H1 (cell line): ENCODE results near the gene HBB. TPM values are rescaled to one million over a fixed set of nuclear protein-coding genes. Genes with fewer than 3 reads are reported as not detected.

Experiments
- CTCF ChIA-PET: fragments of 300-600 bp; sonication (Branson Sonifier 250); formaldehyde crosslinking; loops from one replicate; lab custom pipeline; 2021; ENCODE audit not compliant: partially characterized antibody; lab: Charles Lee
- POLR2A ChIA-PET: fragments of 300-600 bp; sonication (Branson Sonifier 250); formaldehyde crosslinking; loops from one replicate; lab custom pipeline; 2021; ENCODE audit warnings: inconsistent platforms; ENCODE audit not compliant: partially characterized antibody; lab: Charles Lee
- DNase-seq, 2 experiments: peaks; one replicate each; pipeline versions ENCODE4 v3.0.0 to v3.0.0-alpha.2; 2010 to 2022; ENCODE audit warnings: low spot score in 2 of 2, low read depth in 1 of 2, mixed read lengths in 1 of 2
- FAIRE-seq: peaks from 2 replicates; lab custom pipeline; 2011; peaks lifted over from hg19 to GRCh38; lab: Jason Lieb, UNC
- H2AFZ ChIP-seq: 2 replicates; pipeline ENCODE4 v1.8.1; 2012; ENCODE audit warnings: low read length, inconsistent platforms
- H2AK5ac ChIP-seq: 2 replicates; pipeline ENCODE4 v1.6.1; 2013; ENCODE audit warnings: low read depth, low read length
- H2BK120ac ChIP-seq: replicated peaks from 2 replicates; pipeline ENCODE3; 2013; ENCODE audit warnings: low read depth, low read length, inconsistent platforms
- H2BK12ac ChIP-seq: 2 replicates; pipeline ENCODE4 v1.6.1; 2013; ENCODE audit warnings: low read depth, low read length
- H2BK15ac ChIP-seq: 2 replicates; pipeline ENCODE4 v1.6.1; 2013; ENCODE audit warnings: low read length
- H2BK20ac ChIP-seq: 2 replicates; pipeline ENCODE4 v1.6.1; 2013; ENCODE audit warnings: low read length
- H2BK5ac ChIP-seq: 2 replicates; pipeline ENCODE4 v1.6.1; 2013; ENCODE audit warnings: low read depth, low read length
- H3K14ac ChIP-seq: 2 replicates; pipeline ENCODE4 v1.6.1; 2013; ENCODE audit warnings: inconsistent platforms; ENCODE audit not compliant: insufficient read length
- H3K18ac ChIP-seq: 2 replicates; pipeline ENCODE4 v1.6.1; 2013; ENCODE audit warnings: low read length; ENCODE audit errors: extremely low read depth
- H3K23ac ChIP-seq: 2 replicates; pipeline ENCODE4 v1.6.1; 2013; ENCODE audit warnings: inconsistent platforms; ENCODE audit not compliant: insufficient read length
- H3K23me2 ChIP-seq: 2 replicates; pipeline ENCODE4 v1.6.1; 2013; ENCODE audit warnings: low read depth, low read length
- H3K27ac ChIP-seq: 2 replicates; pipeline ENCODE4 v1.6.1; 2011; ENCODE audit warnings: low read depth, low read length, inconsistent platforms
- H3K27me3 ChIP-seq, 4 experiments: replicated peaks in 1 of 4; 1 replicate in 1 of 4; 2 replicates in 3 of 4; pipeline versions ENCODE4 v1.6.1 to v1.8.1; 2011 to 2013; ENCODE audit warnings: low read length in 3 of 4, mild to moderate bottlenecking in 3 of 4, inconsistent platforms in 2 of 4, mixed read lengths in 2 of 4, moderate library complexity in 1 of 4; ENCODE audit not compliant: control insufficient read depth in 3 of 4, insufficient read depth in 3 of 4; ENCODE audit errors: extremely low read depth in 1 of 4
- H3K36me3 ChIP-seq, 4 experiments: 2 replicates each; pipeline versions ENCODE4 v1.6.1 to v1.8.1; 2011 to 2013; ENCODE audit warnings: mild to moderate bottlenecking in 4 of 4, low read length in 3 of 4, moderate library complexity in 2 of 4, control low read depth in 1 of 4, inconsistent platforms in 1 of 4; ENCODE audit not compliant: insufficient read depth in 4 of 4, control insufficient read depth in 2 of 4
- H3K4ac ChIP-seq: replicated peaks from 2 replicates; pipeline ENCODE3; 2013; ENCODE audit warnings: low read length, low read depth, mixed read lengths, inconsistent platforms; ENCODE audit not compliant: insufficient read length
- H3K4me1 ChIP-seq, 4 experiments: replicated peaks in 1 of 4; 1 replicate in 1 of 4; 2 replicates in 3 of 4; pipeline versions ENCODE4 v1.6.1 to v1.8.1; 2011 to 2013; ENCODE audit warnings: low read length in 3 of 4, inconsistent platforms in 2 of 4, mixed read lengths in 1 of 4; ENCODE audit not compliant: insufficient read depth in 4 of 4, control insufficient read depth in 3 of 4
- H3K4me2 ChIP-seq, 2 experiments: 2 replicates each; pipeline versions ENCODE4 v1.6.1 to v1.8.1; 2011 to 2013; ENCODE audit warnings: low read depth in 2 of 2, low read length in 2 of 2, control low read depth in 1 of 2, inconsistent platforms in 1 of 2, mild to moderate bottlenecking in 1 of 2; ENCODE audit not compliant: insufficient read depth in 1 of 2
- H3K4me3 ChIP-seq, 4 experiments: fragments of 200-600, 300-600 bp in 1 of 4; sonication (generic), shearing (Covaris generic), sonication (Bioruptor Twin) in 1 of 4; 2 replicates each; pipeline versions ENCODE4 v1.5.1 to v1.8.1; 2011 to 2016; ENCODE audit warnings: low read length in 4 of 4, low read depth in 3 of 4, control low read depth in 2 of 4, inconsistent platforms in 2 of 4, mild to moderate bottlenecking in 2 of 4, mixed read lengths in 1 of 4, moderate library complexity in 1 of 4; ENCODE audit not compliant: insufficient read depth in 2 of 4; ENCODE audit errors: extremely low read depth in 1 of 4
- H3K56ac ChIP-seq: replicated peaks from 2 replicates; pipeline ENCODE3; 2013; ENCODE audit warnings: low read depth, mild to moderate bottlenecking, mixed read lengths, low read length, inconsistent platforms; ENCODE audit not compliant: insufficient read length
- H3K79me1 ChIP-seq: 2 replicates; pipeline ENCODE4 v1.6.1; 2013; ENCODE audit warnings: low read depth, low read length, control low read depth
- H3K79me2 ChIP-seq, 2 experiments: 2 replicates each; pipeline versions ENCODE4 v1.6.1 to v1.8.1; 2012 to 2013; ENCODE audit warnings: low read length in 2 of 2, mild to moderate bottlenecking in 2 of 2, inconsistent platforms in 1 of 2; ENCODE audit not compliant: insufficient read depth in 2 of 2, control insufficient read depth in 1 of 2
- H3K9ac ChIP-seq, 4 experiments: replicated peaks in 1 of 4; 1 replicate in 1 of 4; 2 replicates in 3 of 4; pipeline versions ENCODE4 v1.6.1 to v1.8.1; 2011 to 2013; ENCODE audit warnings: low read depth in 3 of 4, low read length in 3 of 4, control low read depth in 2 of 4, mild to moderate bottlenecking in 2 of 4, moderate library complexity in 2 of 4, inconsistent platforms in 1 of 4; ENCODE audit errors: extremely low read depth in 1 of 4
- H3K9me3 ChIP-seq, 2 experiments: 2 replicates each; pipeline versions ENCODE4 v1.6.1 to v1.8.1; 2012 to 2013; ENCODE audit warnings: mild to moderate bottlenecking in 2 of 2, moderate library complexity in 2 of 2, control low read depth in 1 of 2, inconsistent platforms in 1 of 2, low read depth in 1 of 2, low read length in 1 of 2, mixed read lengths in 1 of 2; ENCODE audit not compliant: insufficient read depth in 2 of 2
- H4K20me1 ChIP-seq, 2 experiments: replicated peaks in 1 of 2; 2 replicates each; pipeline versions ENCODE3 to v1.8.1; 2011 to 2013; ENCODE audit warnings: inconsistent platforms in 2 of 2, low read length in 2 of 2, mild to moderate bottlenecking in 1 of 2; ENCODE audit not compliant: insufficient read depth in 2 of 2, control insufficient read depth in 1 of 2
- H4K5ac ChIP-seq: 2 replicates; pipeline ENCODE4 v1.6.1; 2013; ENCODE audit warnings: low read length, low read depth, mixed read lengths, inconsistent platforms; ENCODE audit not compliant: insufficient read length
- H4K8ac ChIP-seq: 2 replicates; pipeline ENCODE4 v1.8.0; 2013; ENCODE audit warnings: mild to moderate bottlenecking, moderate library complexity, low read length, inconsistent platforms; ENCODE audit not compliant: insufficient read depth; ENCODE audit errors: extremely low read depth
- H4K91ac ChIP-seq: replicated peaks from 2 replicates; pipeline ENCODE3; 2013; ENCODE audit warnings: low read length, mixed read lengths, inconsistent platforms; ENCODE audit not compliant: insufficient read length
- ASH2L ChIP-seq: fragments of 200-600, 300-600 bp; sonication (generic); IDR thresholded peaks from one replicate; pipeline ENCODE4 v1.7.1; 2017; ENCODE audit warnings: low read length
- BRCA1 ChIP-seq: IDR thresholded peaks from 2 replicates; pipeline ENCODE4 v1.6.1; 2012; ENCODE audit warnings: low read depth, low read length, improper control_type of control experiment
- CEBPB ChIP-seq: IDR thresholded peaks from 2 replicates; pipeline ENCODE4 v1.6.1; 2012; ENCODE audit warnings: low read depth, low read length
- CHD1 ChIP-seq: IDR thresholded peaks from 2 replicates; pipeline ENCODE4 v1.6.1; 2012; ENCODE audit warnings: low read depth, low read length, improper control_type of control experiment
- CTCF ChIP-seq, 3 experiments: IDR thresholded peaks; 1 replicate in 2 of 3; 2 replicates in 1 of 3; pipeline versions ENCODE4 v1.5.1 to v1.6.1; 2011; ENCODE audit warnings: low read length in 3 of 3, mild to moderate bottlenecking in 3 of 3, inconsistent platforms in 2 of 3, low read depth in 1 of 3, moderate library complexity in 1 of 3; ENCODE audit not compliant: insufficient read depth in 1 of 3; ENCODE audit errors: control extremely low read depth in 1 of 3
- JUND ChIP-seq: IDR thresholded peaks from 2 replicates; pipeline ENCODE4 v1.6.1; 2011; ENCODE audit warnings: mild to moderate bottlenecking, improper control_type of control experiment, low read length
- KDM4A ChIP-seq: IDR thresholded peaks from one replicate; pipeline ENCODE4 v1.7.1; 2012; ENCODE audit warnings: low read depth, mild to moderate bottlenecking, moderate library complexity, low read length, inconsistent platforms; ENCODE audit not compliant: severe bottlenecking
- SIRT6 ChIP-seq: IDR thresholded peaks from one replicate; pipeline ENCODE4 v1.7.1; 2012; ENCODE audit warnings: low read length, inconsistent platforms
- SP1 ChIP-seq: IDR thresholded peaks from 2 replicates; pipeline ENCODE4 v1.6.1; 2011; ENCODE audit warnings: low read depth, low read length
- TAF1 ChIP-seq: IDR thresholded peaks from 2 replicates; pipeline ENCODE4 v1.6.1; 2011; ENCODE audit warnings: mild to moderate bottlenecking, low read depth, low read length
- TAF7 ChIP-seq: optimal IDR thresholded peaks from 2 replicates; pipeline ENCODE3; 2011; ENCODE audit warnings: low read depth, mild to moderate bottlenecking, inconsistent platforms, low read length, moderate library complexity, borderline replicate concordance
- USF2 ChIP-seq: IDR thresholded peaks from 2 replicates; pipeline ENCODE4 v1.6.1; 2011; ENCODE audit warnings: low read length, improper control_type of control experiment
- WGBS, 2 experiments: shearing (Covaris generic) in 1 of 2; methylation state at CpG; one replicate each; pipeline versions ENCODE4 v1.1.6 to v1.1.7; 2013 to 2015; ENCODE audit warnings: low lambda C conversion rate in 2 of 2, mixed read lengths in 2 of 2, inconsistent platforms in 1 of 2, low coverage in 1 of 2, missing lambda C conversion rate in 1 of 2; ENCODE audit not compliant: insufficient replicate concordance in 2 of 2, insufficient coverage in 1 of 2, insufficient read length in 1 of 2; ENCODE audit errors: extremely low coverage in 1 of 2, missing lambda C conversion rate in 1 of 2; 5-methylcytosine and 5-hydroxymethylcytosine counted together
- polyA plus RNA-seq, 7 experiments: library from polyadenylated mRNA; depleted of rRNA in 3 of 7; stranded (reverse) in 5 of 7; unstranded in 2 of 7; fragments of >200 nt in 5 of 7; fragments of 200-250 nt in 2 of 7; gene quantifications; 1 replicate in 5 of 7; 2 replicates in 1 of 7; 4 replicates in 1 of 7; pipeline versions ENCODE4 v1.2.1 to v1.2.3, GENCODE V29; 2011 to 2013; ENCODE audit warnings: missing spikeins in 2 of 7, mixed read lengths in 2 of 7
- total RNA-seq: library from RNA; stranded (reverse); fragmentation: NEBNext Ultra II Directional; extraction: Animal tissue kit (Norgen Biotek cat#: 25700); gene quantifications from 2 replicates; pipeline ENCODE4 v1.2.1, GENCODE V29; 2021

The HBB gene
- total and polyA plus RNA-seq, 2 of the 8 experiments (the other 6 are each of a cell fraction or from before 2014, with no cell fraction given) = not detected

- H4K5ac ChIP-seq = no peak overlapping the region
- H3K4ac ChIP-seq = no peak overlapping the region
- H3K4me2 ChIP-seq = no peak overlapping the region
- no peak for DNase-seq
- no peak overlapping the region for H3K23ac ChIP-seq
- H3K27me3 ChIP-seq = no peaks in the 10 kb centered on the region
- POLR2A ChIA-PET = no interaction called here
- no peak overlapping the region for H3K9ac ChIP-seq
- no peaks in the 10 kb centered on the region; the same call in 1 of the 2 replicates for H3K23me2 ChIP-seq
- peaks cover 4 to 6% of the 10 kb centered on the region in 2 experiments; a peak in 2 of 4 replicates for H3K9me3 ChIP-seq
- H2BK15ac ChIP-seq = no peak overlapping the region
- H3K79me1 ChIP-seq = no peaks in the 10 kb centered on the region
- H2BK12ac ChIP-seq = no peak overlapping the region
- TF ChIP-seq CTCF (IDR thresholded peaks at IDR 0.05; ENCODE audit: control extremely low read depth in 1 of 3, insufficient read depth in 1 of 3, low read depth in 1 of 3, low read length in 3 of 3) (no peak), SIRT6 (no peak), SP1 (no peak), CHD1 (no peak), BRCA1 (no peak), TAF7 (no peak), KDM4A (no peak), CEBPB (no peak), ASH2L (no peak), USF2 (no peak), TAF1 (no peak), JUND (no peak)
- TF ChIP-seq, all 59 proteins: peak for 0
- no peak for FAIRE-seq
- Histone ChIP-seq H2BK120ac (no peak overlapping the region), H4K91ac (no peak overlapping the region), H3K18ac (no peak overlapping the region), H3K79me2 (no peaks in the 10 kb centered on the region), H2AFZ (no peak overlapping the region), H3K36me3 (no peaks in the 10 kb centered on the region), H4K20me1 (no peaks in the 10 kb centered on the region), H2BK20ac (no peak overlapping the region), H3K56ac (no peak overlapping the region), H2AK5ac (no peak overlapping the region), H2BK5ac (no peak overlapping the region), H3K4me3 (no peak overlapping the region), H4K8ac (no peak overlapping the region), H3K14ac (no peak overlapping the region), H3K4me1 (no peaks in the 10 kb centered on the region), H3K27ac (no peak overlapping the region)
- CTCF ChIA-PET = interaction anchor here (1.3 kb wide), 1 partner anchor 12 kb away, joined by 6 read pairs; no protein-coding TSS in a partner anchor
- WGBS, 2 experiments = 86% methylated on average over 2 of the region's 2 CpGs; no CpG with 5 or more reads in 1 of the 2 experiments
Observed at GRCh38 chr11:5225480-5225871, 1.4 kb downstream of the HBB start.
